ENCODE results near the gene PBRM1. TPM values are rescaled to one million over a fixed set of nuclear protein-coding genes. Genes with fewer than 3 reads are reported as not detected.

Gene PBRM1
- total RNA-seq, 1 donor from 2014 or later = 122 TPM

- peak; percentile 80 for DNase-seq (ENCODE audit: low spot score)
These were observed 160.7 kb downstream of the PBRM1 start for GRCh38 chr3:52524752-52525679.

- no peak for DNase-seq (ENCODE audit: low spot score)
These were observed 161.4 kb downstream of the PBRM1 start for GRCh38 chr3:52524258-52524751.

- DNase-seq (ENCODE audit: low spot score) = no peak
These were observed 162.1 kb downstream of the PBRM1 start for GRCh38 chr3:52523386-52524257.

GRCh38 chr3:52522651-52523251 is 163.0 kb downstream of the PBRM1 start:
- DNase-seq (ENCODE audit: low spot score) = no peak

- DNase-seq (ENCODE audit: low spot score) = no peak
These were observed 163.6 kb downstream of the PBRM1 start for GRCh38 chr3:52521881-52522650.

GRCh38 chr3:52521488-52521824 is 164.3 kb downstream of the PBRM1 start:
- no peak for DNase-seq (ENCODE audit: low spot score)

GRCh38 chr3:52520716-52521487 is 164.8 kb downstream of the PBRM1 start:
- DNase-seq (ENCODE audit: low spot score) = no peak

GRCh38 chr3:52520141-52520667 is 165.5 kb downstream of the PBRM1 start:
- DNase-seq (ENCODE audit: low spot score) = no peak

GRCh38 chr3:52519445-52520140 is 166.1 kb downstream of the PBRM1 start:
- DNase-seq (ENCODE audit: low spot score) = no peak

- no peak for DNase-seq (ENCODE audit: low spot score)
These were observed 166.8 kb downstream of the PBRM1 start for GRCh38 chr3:52518723-52519444.

GRCh38 chr3:52517796-52518722 is 167.7 kb downstream of the PBRM1 start:
- no peak for DNase-seq (ENCODE audit: low spot score)

- DNase-seq (ENCODE audit: low spot score) = no peak
These were observed 169.1 kb downstream of the PBRM1 start for GRCh38 chr3:52516509-52517195.

- DNase-seq (ENCODE audit: low spot score) = no peak
These were observed 170.5 kb downstream of the PBRM1 start for GRCh38 chr3:52515192-52515591.

GRCh38 chr3:52514576-52514975 is 171.1 kb downstream of the PBRM1 start:
- DNase-seq (ENCODE audit: low spot score) = no peak

- no peak for DNase-seq (ENCODE audit: low spot score)
These were observed 172.4 kb downstream of the PBRM1 start for GRCh38 chr3:52513281-52513680.

GRCh38 chr3:52512727-52513126 is 173.0 kb downstream of the PBRM1 start:
- no peak for DNase-seq (ENCODE audit: low spot score)

GRCh38 chr3:52512105-52512504 is 173.6 kb downstream of the PBRM1 start:
- DNase-seq (ENCODE audit: low spot score) = no peak

All from umbilical cord (tissue), 2 donors.